Colonic mucosa (tissue), 4 donors: Measurements from ENCODE around the gene ATF7IP2. TPM values are rescaled to one million over a fixed set of nuclear protein-coding genes. Genes with fewer than 3 reads are reported as not detected.

Experiments
- DNase-seq: peaks from one replicate; pipeline ENCODE4 v3.0.0-alpha.2; 2020
- H3K27ac ChIP-seq: fragments of 200-600 bp; one replicate; pipeline ENCODE4 v1.8.0; 2021
- H3K27me3 ChIP-seq: fragments of 200-600 bp; one replicate; pipeline ENCODE4 v1.8.0; 2021
- H3K36me3 ChIP-seq: fragments of 200-600 bp; one replicate; pipeline ENCODE4 v1.8.0; 2021
- H3K4me1 ChIP-seq: fragments of 200-600 bp; one replicate; pipeline ENCODE4 v1.8.0; 2021; ENCODE audit warnings: mild to moderate bottlenecking
- H3K4me3 ChIP-seq: fragments of 200-600 bp; one replicate; pipeline ENCODE4 v1.8.0; 2021
- H3K9ac ChIP-seq, 2 donors: one replicate each; pipeline ENCODE4 v1.7.0; 2013; ENCODE audit warnings: control low read depth in 2 of 2, low read depth in 2 of 2, low read length in 2 of 2
- H3K9me3 ChIP-seq: fragments of 200-600 bp; one replicate; pipeline ENCODE4 v1.8.0; 2021
- CTCF ChIP-seq: fragments of 200-600 bp; IDR thresholded peaks from one replicate; pipeline ENCODE4 v1.8.0; 2022; ENCODE audit warnings: antibody characterized with exemption, mild to moderate bottlenecking
- intact Hi-C: fragments of 100-400 bp; cut with DNase I; formaldehyde crosslinking; loops from one replicate; pipeline ENCODE4 v1.14.1; 2022
- total RNA-seq, 2 donors: library from RNA; stranded (reverse); fragmentation: NEBNext Ultra II Directional in 1 of 2; extraction: Animal tissue kit (Norgen Biotek cat#: 25700) in 1 of 2; gene quantifications; one replicate each; pipeline ENCODE4 v1.2.1, GENCODE V29; 2021
- donor health status: healthy.
- donor health status: DM: no; HTN: no; CAD: no.
- donor health status: DM: no; HTN: no; CAD: no.

The ATF7IP2 gene
- total RNA-seq, 2 donors from 2014 or later: 5.8 to 14.5 TPM

GRCh38 chr16:10495031-10495345 lies 109.1 kb downstream of the ATF7IP2 start:
- Histone ChIP-seq H3K27ac (no peak overlapping the region), H3K4me1 (no peaks in the 10 kb centered on the region), H3K27me3 (no peaks in the 10 kb centered on the region), H3K9ac (no peak overlapping the region), H3K36me3 (no peaks in the 10 kb centered on the region), H3K4me3 (no peak overlapping the region), H3K9me3 (no peaks in the 10 kb centered on the region)
- DNase-seq: no peak
- no peak for TF ChIP-seq CTCF
- intact Hi-C loops: no loop called here

GRCh38 chr16:10497132-10498101 lies 111.6 kb downstream of the ATF7IP2 start:
- Histone ChIP-seq H3K36me3 (no peaks in the 10 kb centered on the region), H3K9ac (no peak overlapping the region), H3K9me3 (no peaks in the 10 kb centered on the region), H3K4me1 (no peaks in the 10 kb centered on the region), H3K27me3 (no peaks in the 10 kb centered on the region), H3K27ac (no peak overlapping the region), H3K4me3 (no peak overlapping the region)
- no peak for TF ChIP-seq CTCF
- intact Hi-C loops: no loop called here
- DNase-seq: no peak

- H3K4me1 ChIP-seq: no peaks in the 10 kb centered on the region
- no peaks in the 10 kb centered on the region for H3K36me3 ChIP-seq
- H3K9me3 ChIP-seq: no peaks in the 10 kb centered on the region
- H3K27me3 ChIP-seq: no peaks in the 10 kb centered on the region
- intact Hi-C loops: no loop called here
- H3K27ac ChIP-seq: no peak overlapping the region
- DNase-seq: no peak
- H3K9ac ChIP-seq: no peak overlapping the region
- TF ChIP-seq CTCF: no peak
- no peak overlapping the region for H3K4me3 ChIP-seq
These were observed 114.7 kb downstream of the ATF7IP2 start for GRCh38 chr16:10500582-10500981.

GRCh38 chr16:10501016-10501607 lies 115.3 kb downstream of the ATF7IP2 start:
- Histone ChIP-seq H3K9me3 (no peaks in the 10 kb centered on the region), H3K27me3 (no peaks in the 10 kb centered on the region), H3K4me3 (no peak overlapping the region), H3K36me3 (no peaks in the 10 kb centered on the region), H3K4me1 (no peaks in the 10 kb centered on the region), H3K9ac (no peak overlapping the region), H3K27ac (no peak overlapping the region)
- TF ChIP-seq CTCF: no peak
- intact Hi-C loops: no loop called here
- no peak for DNase-seq

GRCh38 chr16:10502776-10503175 lies 116.9 kb downstream of the ATF7IP2 start:
- Histone ChIP-seq H3K27me3 (no peaks in the 10 kb centered on the region), H3K27ac (no peak overlapping the region), H3K9ac (no peak overlapping the region), H3K9me3 (no peaks in the 10 kb centered on the region), H3K36me3 (no peaks in the 10 kb centered on the region), H3K4me3 (no peak overlapping the region), H3K4me1 (no peaks in the 10 kb centered on the region)
- intact Hi-C loops: no loop called here
- no peak for DNase-seq
- no peak for TF ChIP-seq CTCF
